SK-N-SH treated with all-trans-retinoic acid at 6 μM for 48 hours (cell line): ENCODE data around the gene NOTCH3.

Source experiments
- ARNTL ChIP-seq: fragments of 450-650 bp; formaldehyde crosslinking; IDR thresholded peaks from 2 replicates; pipeline ENCODE4 v1.5.0; 2020; ENCODE audit warnings: low read depth, mild to moderate bottlenecking, moderate library complexity, borderline replicate concordance
- BACH2 ChIP-seq: fragments of 250-450 bp; sonication (Bioruptor Pico); IDR thresholded peaks from 2 replicates; pipeline ENCODE4 v1.9.0; 2021; ENCODE audit warnings: mild to moderate bottlenecking, borderline replicate concordance
- CSDC2 ChIP-seq: fragments of 250-450 bp; sonication (Bioruptor Pico); IDR thresholded peaks from 2 replicates; pipeline ENCODE4 v1.5.0; 2020; ENCODE audit warnings: mild to moderate bottlenecking, moderate library complexity
- ESRRG ChIP-seq: fragments of 250-450 bp; sonication (Bioruptor Pico); IDR thresholded peaks from 2 replicates; pipeline ENCODE4 v1.6.1; 2021; ENCODE audit warnings: mild to moderate bottlenecking
- GLIS3 ChIP-seq: fragments of 250-450 bp; sonication (Bioruptor Pico); IDR thresholded peaks from 2 replicates; pipeline ENCODE4 v1.5.0; 2020; ENCODE audit warnings: mild to moderate bottlenecking, moderate library complexity
- OSR1 ChIP-seq: fragments of 250-450 bp; sonication (Bioruptor Pico); IDR thresholded peaks from 2 replicates; pipeline ENCODE4 v1.8.0; 2022; ENCODE audit warnings: moderate library complexity, mild to moderate bottlenecking, inconsistent platforms
- SNAI2 ChIP-seq: fragments of 250-450 bp; sonication (Bioruptor Pico); IDR thresholded peaks from 2 replicates; pipeline ENCODE4 v1.5.0; 2020; ENCODE audit warnings: mild to moderate bottlenecking, moderate library complexity
- ZFP3 ChIP-seq: fragments of 250-450 bp; sonication (Bioruptor Pico); IDR thresholded peaks from 2 replicates; pipeline ENCODE4 v1.5.0; 2020; ENCODE audit warnings: mild to moderate bottlenecking, moderate library complexity
- ZNF565 ChIP-seq: fragments of 450-650 bp; formaldehyde crosslinking; conservative IDR thresholded peaks from 2 replicates; pipeline ENCODE4 v1.5.0; 2020; ENCODE audit warnings: low read depth, mild to moderate bottlenecking, moderate library complexity
- ZNF8 ChIP-seq: fragments of 450-650 bp; formaldehyde crosslinking; IDR thresholded peaks from 2 replicates; pipeline ENCODE4 v1.5.0; 2020; ENCODE audit warnings: mild to moderate bottlenecking, moderate library complexity
- TF ChIP-seq, protein P1 (sequence below): fragments of 250-450 bp; sonication (Bioruptor Pico); IDR thresholded peaks from 2 replicates; pipeline ENCODE4 v1.8.0; 2020; ENCODE audit warnings: mild to moderate bottlenecking, moderate library complexity, borderline replicate concordance
- TF ChIP-seq, protein P2 (sequence below): fragments of 250-450 bp; sonication (Bioruptor Pico); IDR thresholded peaks from 2 replicates; pipeline ENCODE4 v1.5.1; 2021; ENCODE audit warnings: mild to moderate bottlenecking, moderate library complexity
- TF ChIP-seq, protein P3 (sequence below): fragments of 250-450 bp; sonication (Bioruptor Pico); IDR thresholded peaks from 2 replicates; pipeline ENCODE4 v1.5.1; 2020; ENCODE audit warnings: low read depth, mild to moderate bottlenecking, moderate library complexity

DNA sequence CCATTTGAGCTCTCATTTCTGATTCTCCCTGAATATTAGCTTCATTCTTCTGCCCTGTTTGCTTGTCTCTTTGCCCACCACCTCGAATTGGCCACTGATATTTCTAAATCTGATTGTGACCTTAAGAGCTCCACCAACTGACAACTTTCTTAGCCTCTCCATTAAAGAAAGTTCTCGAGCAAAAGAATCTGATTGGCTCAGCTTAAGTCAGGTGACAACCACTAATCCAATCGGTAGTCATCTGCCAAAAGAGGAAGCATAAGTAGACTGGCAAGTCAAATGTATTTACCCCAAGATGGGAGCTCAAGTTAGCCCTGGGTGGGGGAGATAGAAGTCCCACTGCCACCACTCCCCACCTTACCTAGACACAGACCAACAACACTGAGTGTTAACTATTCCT, 41.5 kb downstream of the NOTCH3 start:
- TF ChIP-seq SNAI2 (no peak), OSR1 (CRISPR knock-in tag) (no peak), ZFP3 (CRISPR knock-in tag) (no peak), CSDC2 (CRISPR knock-in tag) (no peak), GLIS3 (no peak), BACH2 (CRISPR knock-in tag) (no peak), ARNTL (CRISPR knock-in tag) (no peak), ESRRG (CRISPR knock-in tag) (no peak), ZNF565 (CRISPR knock-in tag) (no peak), ZNF8 (no peak)
- TF ChIP-seq, protein P1, sequence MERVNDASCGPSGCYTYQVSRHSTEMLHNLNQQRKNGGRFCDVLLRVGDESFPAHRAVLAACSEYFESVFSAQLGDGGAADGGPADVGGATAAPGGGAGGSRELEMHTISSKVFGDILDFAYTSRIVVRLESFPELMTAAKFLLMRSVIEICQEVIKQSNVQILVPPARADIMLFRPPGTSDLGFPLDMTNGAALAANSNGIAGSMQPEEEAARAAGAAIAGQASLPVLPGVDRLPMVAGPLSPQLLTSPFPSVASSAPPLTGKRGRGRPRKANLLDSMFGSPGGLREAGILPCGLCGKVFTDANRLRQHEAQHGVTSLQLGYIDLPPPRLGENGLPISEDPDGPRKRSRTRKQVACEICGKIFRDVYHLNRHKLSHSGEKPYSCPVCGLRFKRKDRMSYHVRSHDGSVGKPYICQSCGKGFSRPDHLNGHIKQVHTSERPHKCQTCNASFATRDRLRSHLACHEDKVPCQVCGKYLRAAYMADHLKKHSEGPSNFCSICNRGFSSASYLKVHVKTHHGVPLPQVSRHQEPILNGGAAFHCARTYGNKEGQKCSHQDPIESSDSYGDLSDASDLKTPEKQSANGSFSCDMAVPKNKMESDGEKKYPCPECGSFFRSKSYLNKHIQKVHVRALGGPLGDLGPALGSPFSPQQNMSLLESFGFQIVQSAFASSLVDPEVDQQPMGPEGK (CRISPR knock-in tag), result no peak
- TF ChIP-seq, protein P2, sequence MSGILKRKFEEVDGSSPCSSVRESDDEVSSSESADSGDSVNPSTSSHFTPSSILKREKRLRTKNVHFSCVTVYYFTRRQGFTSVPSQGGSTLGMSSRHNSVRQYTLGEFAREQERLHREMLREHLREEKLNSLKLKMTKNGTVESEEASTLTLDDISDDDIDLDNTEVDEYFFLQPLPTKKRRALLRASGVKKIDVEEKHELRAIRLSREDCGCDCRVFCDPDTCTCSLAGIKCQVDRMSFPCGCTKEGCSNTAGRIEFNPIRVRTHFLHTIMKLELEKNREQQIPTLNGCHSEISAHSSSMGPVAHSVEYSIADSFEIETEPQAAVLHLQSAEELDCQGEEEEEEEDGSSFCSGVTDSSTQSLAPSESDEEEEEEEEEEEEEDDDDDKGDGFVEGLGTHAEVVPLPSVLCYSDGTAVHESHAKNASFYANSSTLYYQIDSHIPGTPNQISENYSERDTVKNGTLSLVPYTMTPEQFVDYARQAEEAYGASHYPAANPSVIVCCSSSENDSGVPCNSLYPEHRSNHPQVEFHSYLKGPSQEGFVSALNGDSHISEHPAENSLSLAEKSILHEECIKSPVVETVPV, result no peak
- TF ChIP-seq, protein P3, sequence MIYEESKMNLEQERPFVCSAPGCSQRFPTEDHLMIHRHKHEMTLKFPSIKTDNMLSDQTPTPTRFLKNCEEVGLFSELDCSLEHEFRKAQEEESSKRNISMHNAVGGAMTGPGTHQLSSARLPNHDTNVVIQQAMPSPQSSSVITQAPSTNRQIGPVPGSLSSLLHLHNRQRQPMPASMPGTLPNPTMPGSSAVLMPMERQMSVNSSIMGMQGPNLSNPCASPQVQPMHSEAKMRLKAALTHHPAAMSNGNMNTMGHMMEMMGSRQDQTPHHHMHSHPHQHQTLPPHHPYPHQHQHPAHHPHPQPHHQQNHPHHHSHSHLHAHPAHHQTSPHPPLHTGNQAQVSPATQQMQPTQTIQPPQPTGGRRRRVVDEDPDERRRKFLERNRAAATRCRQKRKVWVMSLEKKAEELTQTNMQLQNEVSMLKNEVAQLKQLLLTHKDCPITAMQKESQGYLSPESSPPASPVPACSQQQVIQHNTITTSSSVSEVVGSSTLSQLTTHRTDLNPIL (CRISPR knock-in tag), result no peak
